Motor neuron (in vitro differentiated cells): Measurements from ENCODE around the gene USP30. TPM values are rescaled to one million over a fixed set of nuclear protein-coding genes. Genes with fewer than 3 reads are reported as not detected.
A peak's percentile ranks its signal among the peaks of the same experiment; 100 is the strongest.

Source experiments
- ATAC-seq, 8 experiments: fragments of 200-7000 bp; cut with Tn5 transposase; replicated peaks in 6 of 8; 2 replicates each; pipeline ENCODE4 v1.8.0; 2021; ENCODE audit warnings: mild to moderate bottlenecking in 8 of 8, moderate library complexity in 8 of 8
- H3K27ac ChIP-seq, 2 donors: fragments of 250-450 bp; sonication (Bioruptor Pico); 2 replicates each; pipeline ENCODE4 v1.9.0; 2021; ENCODE audit warnings: antibody characterized with exemption in 2 of 2, mild to moderate bottlenecking in 2 of 2, moderate library complexity in 1 of 2
- H3K4me1 ChIP-seq, 2 donors: fragments of 250-450 bp; sonication (Bioruptor Pico); replicated peaks in 1 of 2; 2 replicates each; pipeline ENCODE4 v1.6.1; 2021; ENCODE audit warnings: antibody characterized with exemption in 2 of 2, mild to moderate bottlenecking in 2 of 2, moderate library complexity in 1 of 2
- H3K4me3 ChIP-seq, 5 donors: fragments of 250-450 bp; sonication (Bioruptor Pico); 2 replicates each; pipeline ENCODE4 v1.9.0; 2021; ENCODE audit warnings: antibody characterized with exemption in 5 of 5, mild to moderate bottlenecking in 5 of 5, moderate library complexity in 4 of 5
- WGBS, 10 experiments: fragments of 450-650 bp; shearing (Covaris generic); methylation state at CpG; one replicate each; pipeline ENCODE4 v1.0.0; 2022; 5-methylcytosine and 5-hydroxymethylcytosine counted together
- in situ Hi-C, 9 experiments: fragments of 400-800 bp; cut with MboI; loops; one replicate each; pipeline ENCODE4 v1.15.0; 2021; ENCODE audit warnings: low sequenced_read_pairs in 9 of 9, low pct_unique_long_range_greater_than_20kb in 2 of 9; ENCODE audit not compliant: unreplicated experiment in 9 of 9
- total RNA-seq, 8 experiments: library from RNA; unstranded; fragments of 300-600 nt; gene quantifications; 2 replicates each; pipeline versions ENCODE4 v1.2.3 to v1.2.4, GENCODE V29; 2022

The USP30 gene, protein sequence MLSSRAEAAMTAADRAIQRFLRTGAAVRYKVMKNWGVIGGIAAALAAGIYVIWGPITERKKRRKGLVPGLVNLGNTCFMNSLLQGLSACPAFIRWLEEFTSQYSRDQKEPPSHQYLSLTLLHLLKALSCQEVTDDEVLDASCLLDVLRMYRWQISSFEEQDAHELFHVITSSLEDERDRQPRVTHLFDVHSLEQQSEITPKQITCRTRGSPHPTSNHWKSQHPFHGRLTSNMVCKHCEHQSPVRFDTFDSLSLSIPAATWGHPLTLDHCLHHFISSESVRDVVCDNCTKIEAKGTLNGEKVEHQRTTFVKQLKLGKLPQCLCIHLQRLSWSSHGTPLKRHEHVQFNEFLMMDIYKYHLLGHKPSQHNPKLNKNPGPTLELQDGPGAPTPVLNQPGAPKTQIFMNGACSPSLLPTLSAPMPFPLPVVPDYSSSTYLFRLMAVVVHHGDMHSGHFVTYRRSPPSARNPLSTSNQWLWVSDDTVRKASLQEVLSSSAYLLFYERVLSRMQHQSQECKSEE
- 10 to 100 TPM in 6 of 8 experiments, 1 to 10 TPM in 2; 3.9 to 23.9 (median 13.9) TPM for total RNA-seq

DNA sequence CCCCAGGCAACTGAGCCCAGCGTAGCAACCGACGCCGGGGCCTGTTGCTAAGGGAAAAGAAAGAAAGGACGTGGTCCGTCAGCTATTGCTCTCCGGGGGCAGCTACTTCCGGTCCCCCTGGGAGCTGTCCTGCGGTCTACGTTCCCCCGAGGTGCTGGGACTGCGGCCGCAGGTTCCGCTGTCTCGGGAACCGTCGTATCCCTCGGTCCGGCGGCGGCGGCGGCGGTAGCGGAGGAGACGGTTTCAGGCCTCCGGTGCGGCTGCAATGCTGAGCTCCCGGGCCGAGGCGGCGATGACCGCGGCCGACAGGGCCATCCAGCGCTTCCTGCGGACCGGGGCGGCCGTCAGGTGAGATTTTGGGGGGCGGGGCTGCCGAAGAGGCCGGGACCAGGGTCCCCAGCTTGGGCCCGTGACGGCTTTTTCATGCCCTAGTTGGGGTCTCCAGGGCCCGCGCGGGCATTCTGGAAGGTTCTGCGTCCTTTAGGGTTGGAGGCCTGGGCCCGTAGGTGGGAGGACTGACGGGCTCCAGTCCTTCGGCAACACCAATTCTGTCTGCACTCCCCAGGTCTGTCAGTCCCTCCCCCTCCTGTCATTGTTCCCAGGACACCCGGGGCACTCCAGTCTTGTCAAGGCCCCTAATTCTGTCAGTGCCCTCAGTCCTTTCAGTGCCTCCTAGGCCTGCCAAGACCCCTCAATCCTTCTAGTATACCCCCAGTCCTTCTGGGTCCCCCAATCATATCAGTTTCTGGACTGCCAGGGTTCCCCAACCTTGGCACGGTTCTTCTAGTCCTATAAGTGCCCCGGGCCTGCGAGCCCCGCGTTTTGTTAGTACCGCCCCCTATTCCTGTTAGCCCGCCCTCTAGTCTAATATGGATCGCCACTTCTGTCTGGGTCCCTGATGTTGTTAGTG is at the start of gene USP30:
Gene USP30, plus strand, starts transcription at position 163 of the 910 bp plus-strand sequence. Its CDS starts 103 bp downstream, at position 266.
- ATAC-seq, result peak; percentile 95 to 99 (median 97)
- in situ Hi-C loops, result no loop called here
- WGBS, 10 experiments, result 0 to 3% (median 0%) methylated on average over 2 to 22 of the region's 61 CpGs; no CpG with 5 or more reads in 3 of the 10 experiments
- Histone ChIP-seq H3K4me3 (peak within 1 kb of the TSS; percentile 81 to 94 (median 90)), H3K27ac (peak within 1 kb of the TSS; percentile 59 to 79), H3K4me1 (peaks cover 9% of the 10 kb centered on the region in 2 donors)

DNA sequence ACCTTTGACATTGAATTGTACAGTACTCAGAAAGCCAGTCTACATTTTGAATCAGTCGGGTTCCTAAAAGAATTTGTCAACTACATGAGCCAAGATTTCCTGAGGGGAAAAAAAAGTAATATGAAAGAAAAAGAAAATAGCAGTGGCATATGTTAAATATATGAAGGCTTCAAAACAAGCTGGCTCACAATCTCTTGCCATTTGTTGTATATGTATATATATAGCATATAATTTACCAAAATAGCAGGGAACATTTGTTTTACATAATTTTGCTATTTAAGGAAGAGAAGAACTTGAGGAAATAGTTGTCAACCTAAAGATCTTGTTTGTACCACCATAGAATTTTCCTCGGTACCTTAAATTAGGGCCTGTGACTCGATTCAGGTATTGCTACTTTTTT is 48.4 kb upstream of the USP30 start:
- 0 to 80% (median 43%) methylated on average over 1 to 3 of the region's 3 CpGs; no CpG with 5 or more reads in 2 of the 10 experiments for WGBS, 10 experiments
- Histone ChIP-seq H3K27ac (no peak overlapping the region), H3K4me1 (no peaks in the 10 kb centered on the region), H3K4me3 (no peak overlapping the region)
- no peak for ATAC-seq
- in situ Hi-C loops, result no loop called here

DNA sequence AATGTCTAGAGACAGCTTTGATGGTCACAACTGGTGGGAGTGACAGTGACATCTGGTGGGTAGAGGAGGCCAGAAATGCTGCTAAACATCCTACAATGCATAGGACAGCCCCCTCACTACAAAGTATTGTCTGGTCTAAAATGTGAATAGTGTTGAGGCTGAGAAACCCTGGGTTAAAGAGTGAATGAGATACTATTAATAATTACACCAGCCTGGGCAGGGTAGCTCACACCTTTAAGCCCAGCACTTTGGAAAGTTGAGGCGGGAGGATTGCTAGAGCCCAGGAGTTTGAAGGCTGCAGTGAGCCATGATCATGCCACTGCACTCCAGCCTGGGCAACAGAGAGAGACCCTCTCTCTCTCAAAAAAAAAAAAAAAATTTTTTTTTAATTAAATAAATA is 42.6 kb upstream of the USP30 start:
- Histone ChIP-seq H3K4me3 (no peak overlapping the region), H3K4me1 (no peaks in the 10 kb centered on the region), H3K27ac (no peak overlapping the region)
- in situ Hi-C loops, result no loop called here
- no peak for ATAC-seq
- 40 to 83% methylated on average over 1 of the region's 1 CpG; no CpG with 5 or more reads in 8 of the 10 experiments for WGBS, 10 experiments

DNA sequence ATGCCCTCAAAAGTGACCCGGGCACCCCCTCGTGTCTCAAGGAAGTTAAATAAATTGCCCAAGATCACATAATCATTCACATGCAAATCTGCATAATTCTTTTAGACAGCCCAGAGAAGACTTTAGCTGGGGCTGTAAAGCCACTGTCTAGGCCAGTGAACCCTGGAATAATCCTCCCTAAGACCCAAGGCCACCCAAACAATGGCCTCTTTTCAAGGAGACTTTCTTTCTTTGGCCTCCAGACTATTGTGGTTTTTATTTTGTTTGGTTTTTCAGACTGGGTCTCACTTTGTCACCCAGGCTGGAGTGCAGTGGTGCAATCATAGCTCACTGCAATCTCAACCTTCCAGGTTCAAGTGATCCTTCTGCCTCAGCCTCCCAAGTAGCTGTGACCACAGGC is 42.1 kb upstream of the USP30 start:
- in situ Hi-C loops, result no loop called here
- WGBS, 10 experiments, result 0 to 94% (median 71%) methylated on average over 1 to 2 of the region's 2 CpGs; no CpG with 5 or more reads in 4 of the 10 experiments
- ATAC-seq, result no peak
- H3K27ac ChIP-seq, result no peak overlapping the region
- H3K4me3 ChIP-seq, result no peak overlapping the region
- H3K4me1 ChIP-seq, result no peaks in the 10 kb centered on the region

DNA sequence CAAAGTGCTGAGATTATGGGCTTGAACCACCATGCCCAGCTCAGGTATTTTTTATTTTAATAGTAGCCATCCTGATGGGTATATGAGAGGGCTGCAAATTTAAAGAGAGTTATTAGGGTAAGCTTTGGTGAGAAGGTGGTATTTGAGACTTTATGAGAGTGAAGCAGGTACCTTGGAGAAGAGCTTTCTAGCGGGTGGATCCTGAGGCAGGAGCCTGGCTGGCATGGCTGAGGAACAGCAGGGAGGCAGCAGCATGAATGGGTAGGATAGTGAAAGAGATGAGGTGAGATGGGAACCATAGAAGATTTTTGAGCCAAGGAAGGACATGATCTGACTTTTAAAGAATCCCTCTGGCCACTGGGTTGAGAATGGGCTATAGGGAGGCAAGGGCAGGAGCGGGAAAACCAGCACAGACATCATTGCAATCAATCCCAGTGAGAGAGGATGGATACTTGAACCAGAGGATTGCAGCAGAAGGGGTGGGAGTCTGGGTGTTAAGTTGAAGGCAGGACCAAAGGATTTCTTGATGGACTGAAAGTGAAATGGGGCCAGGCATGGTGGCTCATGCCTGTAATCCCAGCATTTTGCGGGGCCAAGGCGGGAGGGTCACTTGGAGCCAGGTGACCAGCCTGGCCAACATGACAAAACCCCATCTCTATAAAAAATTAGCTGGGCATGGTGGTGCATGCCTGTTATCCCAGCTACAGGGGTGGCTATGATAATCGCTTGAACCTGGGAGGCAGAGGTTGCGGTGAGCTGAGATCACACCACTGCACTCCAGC is 37.2 kb upstream of the USP30 start:
- WGBS, 10 experiments, result 0 to 100% (median 88%) methylated on average over 1 to 6 of the region's 6 CpGs; no CpG with 5 or more reads in 1 of the 10 experiments
- Histone ChIP-seq H3K4me1 (peaks cover 0 to 10% of the 10 kb centered on the region in 2 donors), H3K27ac (no peak overlapping the region), H3K4me3 (no peak overlapping the region)
- in situ Hi-C loops, result no loop called here
- no peak for ATAC-seq

DNA sequence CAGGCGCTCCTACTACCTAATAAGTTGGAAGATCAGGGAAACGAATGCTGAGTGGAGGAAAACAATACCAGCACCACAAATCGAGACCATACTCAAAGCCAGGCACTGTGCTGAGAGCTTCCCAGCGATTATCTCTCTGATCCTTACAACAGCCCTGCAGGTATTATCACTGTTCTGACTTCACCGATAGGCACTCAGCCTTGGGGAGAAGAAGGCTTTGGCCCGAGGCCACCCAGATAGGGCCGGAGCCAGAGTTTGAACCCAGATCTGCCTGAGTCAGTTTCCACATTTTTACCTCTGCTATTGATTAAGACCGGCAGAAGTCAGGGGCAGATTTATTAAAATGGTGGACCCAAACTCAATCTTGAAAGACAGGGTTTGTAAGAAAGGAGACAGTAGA is 36.4 kb upstream of the USP30 start:
- H3K27ac ChIP-seq, result no peak overlapping the region
- in situ Hi-C loops, result no loop called here
- peaks cover 0 to 10% of the 10 kb centered on the region in 2 donors for H3K4me1 ChIP-seq
- WGBS, 10 experiments, result 0 to 84% (median 54%) methylated on average over 2 to 7 of the region's 8 CpGs; no CpG with 5 or more reads in 2 of the 10 experiments
- no peak overlapping the region for H3K4me3 ChIP-seq
- ATAC-seq, result no peak

DNA sequence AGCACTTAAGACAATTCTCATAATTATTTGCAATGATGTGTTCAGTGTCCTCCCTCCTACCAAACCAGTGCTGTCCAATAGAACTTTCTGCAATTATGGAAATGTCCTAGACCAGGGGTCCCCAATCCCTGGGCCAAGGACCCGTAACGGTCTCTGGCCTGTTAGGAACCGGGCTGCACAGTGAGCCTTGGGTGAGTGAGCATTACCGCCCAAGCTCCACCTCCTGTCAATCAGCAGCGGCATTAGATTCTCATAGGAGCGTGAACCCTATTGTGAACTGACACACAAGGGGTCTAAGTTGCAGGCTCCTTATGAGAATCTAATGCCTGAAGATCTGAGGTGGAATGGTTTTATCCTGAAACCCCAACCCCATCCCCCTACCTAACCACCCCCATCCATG is 35.4 kb upstream of the USP30 start:
- no peak for ATAC-seq
- Histone ChIP-seq H3K4me3 (no peak overlapping the region), H3K27ac (no peak overlapping the region), H3K4me1 (peaks cover 0 to 10% of the 10 kb centered on the region in 2 donors)
- in situ Hi-C loops, result no loop called here
- 79 to 90% methylated on average over 2 to 3 of the region's 6 CpGs; no CpG with 5 or more reads in 8 of the 10 experiments for WGBS, 10 experiments

DNA sequence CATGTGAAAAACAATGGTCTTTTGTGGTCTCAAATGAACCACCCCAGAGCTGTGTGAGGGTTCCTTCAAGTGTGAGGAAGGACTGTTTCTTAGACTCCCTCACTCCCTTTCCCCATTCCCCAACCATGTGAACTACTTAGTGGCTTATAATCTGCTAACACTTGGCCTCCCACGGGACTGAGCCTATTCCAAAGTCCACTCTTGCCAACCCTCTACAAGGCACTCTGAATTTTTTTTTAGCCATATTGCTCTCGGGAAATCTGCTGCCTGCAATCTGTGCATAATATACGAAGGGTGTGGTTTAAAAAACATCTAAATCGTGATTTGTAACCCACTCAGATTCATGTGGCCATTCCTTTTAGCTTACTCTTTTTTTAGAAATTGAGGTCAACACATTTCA is 34.1 kb upstream of the USP30 start:
- Histone ChIP-seq H3K4me3 (no peak overlapping the region), H3K27ac (no peak overlapping the region), H3K4me1 (peaks cover 0 to 10% of the 10 kb centered on the region in 2 donors)
- peak in 2 of 8 experiments; percentile 15 to 47 for ATAC-seq
- in situ Hi-C loops, result no loop called here
- WGBS, 10 experiments, result 0 to 61% (median 31%) methylated on average over 1 to 4 of the region's 4 CpGs; no CpG with 5 or more reads in 2 of the 10 experiments

DNA sequence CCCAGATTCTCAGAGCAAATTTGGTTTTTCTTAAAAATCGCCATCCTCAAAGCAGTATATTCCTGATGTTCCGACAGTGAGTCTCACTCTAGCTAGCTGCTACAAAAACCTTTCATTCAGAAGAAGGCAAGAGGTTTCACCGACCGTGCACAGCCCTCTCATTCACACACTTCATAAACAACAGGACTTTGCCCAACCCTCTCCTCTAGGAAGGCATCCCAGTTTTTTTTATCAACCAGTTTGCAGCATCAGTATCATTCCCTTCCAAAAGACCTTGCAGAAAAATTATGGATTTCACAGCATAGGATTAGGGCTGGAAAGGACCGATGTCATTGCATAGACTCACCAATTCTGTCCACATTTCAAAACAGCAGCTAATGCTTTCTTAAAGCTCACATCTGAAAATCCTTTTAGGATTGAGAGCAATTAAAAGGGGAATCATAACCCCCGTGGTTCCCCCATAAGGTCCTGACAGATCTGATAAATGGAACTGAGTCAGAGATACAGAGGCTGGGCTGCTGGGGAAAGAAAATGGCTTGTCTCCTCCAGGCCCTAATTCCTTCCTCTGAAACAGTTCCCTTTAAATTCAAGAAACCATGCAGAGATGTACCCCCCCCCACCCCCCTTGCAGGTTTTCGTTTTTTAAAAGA is 32.1 kb upstream of the USP30 start:
- peaks cover 0 to 10% of the 10 kb centered on the region in 2 donors for H3K4me1 ChIP-seq
- H3K4me3 ChIP-seq, result peak overlapping the region; percentile 25 to 65 (median 40)
- peak overlapping the region; percentile 71 to 89 for H3K27ac ChIP-seq
- WGBS, 10 experiments, result 6 to 50% (median 40%) methylated on average over 2 to 6 of the region's 7 CpGs; no CpG with 5 or more reads in 1 of the 10 experiments
- peak in 5 of 8 experiments; percentile 35 to 69 (median 55) for ATAC-seq
- in situ Hi-C loops, result no loop called here

DNA sequence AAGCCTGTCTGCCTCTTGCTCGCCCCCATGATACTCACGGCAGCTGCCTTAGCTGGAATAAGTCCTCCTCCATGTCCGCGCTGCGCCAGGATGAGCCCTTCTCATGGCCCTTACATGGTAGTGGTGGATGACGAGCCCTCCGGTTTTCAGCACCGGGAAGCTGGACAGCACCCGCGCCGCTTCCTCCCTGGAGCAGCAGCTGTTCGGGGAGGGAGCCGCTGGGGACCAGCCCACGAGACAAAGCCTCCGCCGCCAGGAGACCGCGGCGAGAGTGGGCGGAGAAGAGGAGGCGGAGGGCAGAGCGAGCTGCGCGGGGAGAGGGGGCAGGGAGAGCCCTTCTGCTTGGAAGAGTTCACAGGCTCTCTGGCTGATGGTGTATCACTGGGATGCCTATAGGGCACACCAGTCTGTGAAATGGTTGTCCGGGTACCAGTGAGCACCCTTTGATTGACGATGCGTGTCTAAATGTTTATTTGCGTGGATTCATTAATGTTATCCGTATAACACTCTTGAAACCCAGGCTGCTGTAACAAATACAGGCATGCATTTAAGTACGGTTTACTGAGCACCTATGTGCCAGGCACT is 31.5 kb upstream of the USP30 start, which contains the start of gene SVOP:
Gene SVOP, minus strand, starts transcription at position 273 of the 585 bp plus-strand sequence. Its CDS starts 200 bp downstream, at position 73.
- in situ Hi-C loops, result no loop called here
- WGBS, 10 experiments, result 0 to 67% (median 20%) methylated on average over 1 to 7 of the region's 30 CpGs; no CpG with 5 or more reads in 3 of the 10 experiments
- Histone ChIP-seq H3K4me1 (peaks cover 0 to 10% of the 10 kb centered on the region in 2 donors), H3K27ac (peak within 1 kb of the TSS; percentile 71 to 89), H3K4me3 (peak within 1 kb of the TSS; percentile 25 to 65 (median 40))
- peak; percentile 95 to 100 (median 98) for ATAC-seq

DNA sequence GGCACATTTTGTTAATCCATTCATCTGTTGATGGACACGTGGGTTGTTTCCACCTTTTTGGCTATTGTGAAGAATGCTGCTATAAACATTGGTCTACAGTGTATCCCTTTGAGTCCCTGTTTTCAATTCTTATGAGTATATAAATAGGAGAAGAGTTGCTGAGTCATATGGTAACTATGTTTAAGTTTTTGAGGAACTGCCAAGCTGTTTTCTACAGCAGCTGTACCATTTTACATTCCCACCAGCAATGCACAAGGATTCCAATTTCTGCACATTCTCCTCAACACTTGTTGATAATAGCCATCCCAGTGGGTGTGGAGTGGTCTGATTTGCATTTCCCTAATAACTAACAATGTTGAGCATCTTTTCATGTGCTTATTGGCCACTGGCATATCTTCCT is 24.6 kb upstream of the USP30 start:
- no peaks in the 10 kb centered on the region for H3K4me1 ChIP-seq
- in situ Hi-C loops, result no loop called here
- H3K27ac ChIP-seq, result no peak overlapping the region
- 0 to 50% (median 17%) methylated on average over 1 of the region's 1 CpG; no CpG with 5 or more reads in 3 of the 10 experiments for WGBS, 10 experiments
- peak in 3 of 8 experiments; percentile 53 to 82 (median 61) for ATAC-seq
- H3K4me3 ChIP-seq, result no peak overlapping the region
